GM23338 (cell line): Measurements from ENCODE around the gene TTC21B. TPM values are rescaled to one million over a fixed set of nuclear protein-coding genes. Genes with fewer than 3 reads are reported as not detected.

Experiments
- ATAC-seq: fragments of 200-7000 bp; cut with Tn5 transposase; 3 replicates; pipeline ENCODE4 v1.9.1; 2020
- DNase-seq: peaks from one replicate; pipeline ENCODE4 v3.0.0-alpha.2; 2015; ENCODE audit warnings: low spot score
- H2AFZ ChIP-seq: fragments of 200-600 bp; sonication (generic); 2 replicates; pipeline ENCODE4 v1.8.0; 2016; ENCODE audit warnings: antibody characterized with exemption, mild to moderate bottlenecking, moderate library complexity
- H3F3A ChIP-seq: fragments of 200-600 bp; sonication (generic); replicated peaks from 2 replicates; pipeline ENCODE4 v1.8.0; 2017; ENCODE audit warnings: antibody characterized with exemption, mixed run types, low read depth
- H3K27ac ChIP-seq: fragments of 200-600 bp; sonication (generic); 2 replicates; pipeline ENCODE4 v1.6.1; 2016; ENCODE audit warnings: low read depth
- H3K27me3 ChIP-seq: fragments of 200-600 bp; sonication (generic); 2 replicates; pipeline ENCODE4 v1.8.0; 2016; ENCODE audit warnings: mild to moderate bottlenecking, mixed run types, moderate library complexity; ENCODE audit not compliant: insufficient read depth
- H3K36me3 ChIP-seq: fragments of 200-600 bp; sonication (generic); 2 replicates; pipeline ENCODE4 v1.8.0; 2016; ENCODE audit warnings: mild to moderate bottlenecking; ENCODE audit not compliant: insufficient read depth
- H3K4me1 ChIP-seq: fragments of 200-600 bp; sonication (generic); 2 replicates; pipeline ENCODE4 v1.8.0; 2016; ENCODE audit warnings: mild to moderate bottlenecking, moderate library complexity; ENCODE audit not compliant: insufficient read depth
- H3K4me2 ChIP-seq: fragments of 200-600 bp; sonication (generic); 2 replicates; pipeline ENCODE4 v1.7.1; 2017; ENCODE audit warnings: mixed run types
- H3K4me3 ChIP-seq: fragments of 200-600 bp; sonication (generic); 2 replicates; pipeline ENCODE4 v1.6.1; 2016; ENCODE audit warnings: mixed run types
- H3K79me2 ChIP-seq: fragments of 200-600 bp; sonication (generic); replicated peaks from 2 replicates; pipeline ENCODE4 v1.8.0; 2017; ENCODE audit warnings: mild to moderate bottlenecking; ENCODE audit not compliant: insufficient read depth
- H3K9me2 ChIP-seq: fragments of 200-600 bp; sonication (generic); 2 replicates; pipeline ENCODE4 v1.8.0; 2017; ENCODE audit not compliant: insufficient read depth
- H4K20me1 ChIP-seq: fragments of 200-600 bp; sonication (generic); replicated peaks from 2 replicates; pipeline ENCODE4 v1.8.0; 2017; ENCODE audit warnings: mild to moderate bottlenecking; ENCODE audit not compliant: insufficient read depth
- H3K27ac Mint-ChIP-seq: 2 replicates; pipeline ENCODE4 v1.8.0; 2020; ENCODE audit warnings: inconsistent platforms, mild to moderate bottlenecking, moderate library complexity, mixed read lengths
- H3K27me3 Mint-ChIP-seq: 3 replicates; pipeline ENCODE4 v1.8.0; 2022; ENCODE audit warnings: low read depth, mild to moderate bottlenecking, moderate library complexity, mixed read lengths, inconsistent platforms; ENCODE audit not compliant: insufficient read depth, poor library complexity
- H3K36me3 Mint-ChIP-seq: 3 replicates; pipeline ENCODE4 v1.8.0; 2021; ENCODE audit warnings: low read depth, mild to moderate bottlenecking, inconsistent platforms, moderate library complexity, mixed read lengths
- H3K4me1 Mint-ChIP-seq: 3 replicates; pipeline ENCODE4 v1.8.0; 2020; ENCODE audit warnings: mild to moderate bottlenecking, inconsistent platforms, mixed read lengths
- H3K4me3 Mint-ChIP-seq: 3 replicates; pipeline ENCODE4 v1.8.0; 2021; ENCODE audit warnings: moderate library complexity, mild to moderate bottlenecking, inconsistent platforms, mixed read lengths
- H3K9me3 Mint-ChIP-seq: 3 replicates; pipeline ENCODE4 v1.8.0; 2020; ENCODE audit warnings: moderate library complexity, mild to moderate bottlenecking, inconsistent platforms, mixed read lengths
- CREB1 ChIP-seq: fragments of 250-450 bp; sonication (Bioruptor Pico); IDR thresholded peaks from 2 replicates; pipeline ENCODE4 v1.5.0; 2020; ENCODE audit warnings: low read depth, mild to moderate bottlenecking, moderate library complexity
- CTCF ChIP-seq, 2 experiments: fragments of 200-600 bp in 1 of 2; sonication (generic) in 1 of 2; conservative IDR thresholded peaks; 2 replicates each; pipeline versions ENCODE4 v1.5.1 to v1.6.1; 2016 to 2017; ENCODE audit warnings: antibody characterized with exemption in 2 of 2, low read depth in 2 of 2, mild to moderate bottlenecking in 2 of 2, moderate library complexity in 1 of 2
- ETS1 ChIP-seq: IDR thresholded peaks from 2 replicates; pipeline ENCODE4 v1.6.1; 2016; ENCODE audit warnings: antibody characterized with exemption
- EZH2 ChIP-seq: fragments of 200-600 bp; sonication (generic); IDR thresholded peaks from one replicate; pipeline ENCODE4 v1.8.0; 2017; ENCODE audit warnings: antibody characterized with exemption, mild to moderate bottlenecking, low read depth; ENCODE audit not compliant: unreplicated experiment
- EZH2phosphoT487 ChIP-seq: fragments of 200-600 bp; sonication (generic); IDR thresholded peaks from one replicate; pipeline ENCODE4 v1.8.1; 2018; ENCODE audit warnings: antibody characterized with exemption; ENCODE audit not compliant: unreplicated experiment
- JUNB ChIP-seq: IDR thresholded peaks from one replicate; pipeline ENCODE4 v1.6.1; 2016; ENCODE audit warnings: antibody characterized with exemption; ENCODE audit not compliant: unreplicated experiment
- NANOG ChIP-seq: IDR thresholded peaks from 2 replicates; pipeline ENCODE4 v1.6.1; 2016; ENCODE audit warnings: antibody characterized with exemption, borderline replicate concordance
- POLR2AphosphoS5 ChIP-seq: IDR thresholded peaks from 2 replicates; pipeline ENCODE4 v1.6.1; 2016; ENCODE audit warnings: antibody characterized with exemption, low read depth
- REST ChIP-seq: IDR thresholded peaks from one replicate; pipeline ENCODE4 v1.6.1; 2018; ENCODE audit warnings: antibody characterized with exemption; ENCODE audit not compliant: unreplicated experiment
- STAT1 ChIP-seq: IDR thresholded peaks from one replicate; pipeline ENCODE4 v1.6.1; 2016; ENCODE audit warnings: antibody characterized with exemption; ENCODE audit not compliant: unreplicated experiment
- ZNF114 ChIP-seq: fragments of 250-450 bp; sonication (Bioruptor Pico); IDR thresholded peaks from 2 replicates; pipeline ENCODE4 v1.5.0; 2020; ENCODE audit warnings: mild to moderate bottlenecking, moderate library complexity
- ZNF331 ChIP-seq: fragments of 250-450 bp; sonication (Bioruptor Pico); IDR thresholded peaks from 2 replicates; pipeline ENCODE4 v1.5.0; 2020; ENCODE audit warnings: low read depth, mild to moderate bottlenecking, moderate library complexity
- ZNF462 ChIP-seq: fragments of 250-450 bp; sonication (Bioruptor Pico); IDR thresholded peaks from 2 replicates; pipeline ENCODE4 v1.5.0; 2020; ENCODE audit warnings: mild to moderate bottlenecking, moderate library complexity
- polyA plus RNA-seq: library from polyadenylated mRNA; unstranded; fragments of >200 nt; fragmentation: Nextera tagmentation; extraction: Ambion mirVana; gene quantifications from 2 replicates; pipeline ENCODE4 v1.2.1, GENCODE V29; 2016
- total RNA-seq: library from RNA; depleted of rRNA; stranded (reverse); fragments of >200 nt; shearing (Covaris generic); gene quantifications from 2 replicates; pipeline ENCODE4 v1.2.3, GENCODE V29; 2014

TTC21B gene
- total and polyA plus RNA-seq, 2 experiments from 2014 or later = 10.1 to 32.8 TPM

- Histone ChIP-seq H3K36me3 (no peaks in the 10 kb centered on the region; the same call in 1 of the 2 replicates), H3K79me2 (peaks cover 42% of the 10 kb centered on the region), H3F3A (no peaks in the 10 kb centered on the region), H3K27ac (no peak overlapping the region), H4K20me1 (no peaks in the 10 kb centered on the region), H3K4me3 (peak overlapping the region; percentile 80), H3K27me3 (no peaks in the 10 kb centered on the region), H3K4me2 (peak overlapping the region; percentile 96), H2AFZ (no peak overlapping the region), H3K4me1 (peaks cover 25% of the 10 kb centered on the region), H3K9me2 (no peaks in the 10 kb centered on the region)
- Mint-ChIP-seq H3K4me3 (no peak overlapping the region), H3K4me1 (peaks cover 9% of the 10 kb centered on the region), H3K27me3 (no peaks in the 10 kb centered on the region), H3K36me3 (peaks cover 7% of the 10 kb centered on the region; the same call in 2 of the 3 replicates), H3K27ac (no peak overlapping the region), H3K9me3 (peaks cover 7% of the 10 kb centered on the region)
- DNase-seq (no peak), ATAC-seq (no peak)
- no peak for TF ChIP-seq CREB1
- no peak for TF ChIP-seq JUNB
- no peak for TF ChIP-seq EZH2phosphoT487
- TF ChIP-seq REST = no peak
- TF ChIP-seq STAT1 = no peak
- TF ChIP-seq EZH2 = no peak
- TF ChIP-seq NANOG = no peak
- TF ChIP-seq ZNF331 = no peak
- TF ChIP-seq ZNF462 (CRISPR knock-in tag) = no peak
- no peak for TF ChIP-seq ZNF114 (CRISPR knock-in tag)
- no peak for TF ChIP-seq CTCF (conservative IDR thresholded peaks at IDR 0.05; ENCODE audit: low read depth in 2 of 2)
- no peak for TF ChIP-seq ETS1
- no peak for TF ChIP-seq POLR2AphosphoS5
Measured at GRCh38 chr2:165952085-165952484, 1.5 kb downstream of the TTC21B start.
